GM18873 (cell line): ENCODE data around the gene SELENOI.
"Not testable (repeated sequence)": the region's sequence is repeated elsewhere in the genome, so short reads cannot be mapped to it uniquely, and the experiment has no call there.

ENCODE experiments used
- ATAC-seq: cut with Tn5 transposase; IDR thresholded peaks from one replicate; pipeline ENCODE4 v1.9.1; 2021; ENCODE audit warnings: mild to moderate bottlenecking, moderate library complexity, moderate number of reproducible peaks; ENCODE audit not compliant: unreplicated experiment, low FRiP score

Gene SELENOI

DNA sequence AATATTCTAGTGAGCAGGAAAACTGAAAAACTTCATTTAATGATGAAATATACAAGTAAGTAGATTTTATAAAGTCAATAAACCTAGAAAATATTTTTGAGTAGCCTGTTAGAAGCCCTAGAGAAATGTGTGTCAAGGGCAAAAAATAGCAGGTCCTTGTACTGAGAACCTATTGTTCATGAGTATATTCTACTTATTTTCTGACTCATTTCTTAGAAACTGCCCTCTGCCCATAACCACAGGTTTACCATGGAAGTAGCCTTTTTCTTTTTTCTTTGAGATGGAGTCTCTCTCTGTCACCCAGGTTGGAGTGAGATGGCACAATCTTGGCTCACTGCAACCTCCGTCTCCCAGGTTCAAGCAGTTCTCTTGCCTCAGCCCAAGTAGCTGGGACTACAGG, 19.4 kb upstream of the SELENOI start:
- ATAC-seq: no peak

GRCh38 chr2:26327291-26328272, 18.4 kb upstream of the SELENOI start:
- ATAC-seq: no peak

- ATAC-seq: not testable (repeated sequence)
These were observed 16.9 kb upstream of the SELENOI start for GRCh38 chr2:26329083-26329482.

DNA sequence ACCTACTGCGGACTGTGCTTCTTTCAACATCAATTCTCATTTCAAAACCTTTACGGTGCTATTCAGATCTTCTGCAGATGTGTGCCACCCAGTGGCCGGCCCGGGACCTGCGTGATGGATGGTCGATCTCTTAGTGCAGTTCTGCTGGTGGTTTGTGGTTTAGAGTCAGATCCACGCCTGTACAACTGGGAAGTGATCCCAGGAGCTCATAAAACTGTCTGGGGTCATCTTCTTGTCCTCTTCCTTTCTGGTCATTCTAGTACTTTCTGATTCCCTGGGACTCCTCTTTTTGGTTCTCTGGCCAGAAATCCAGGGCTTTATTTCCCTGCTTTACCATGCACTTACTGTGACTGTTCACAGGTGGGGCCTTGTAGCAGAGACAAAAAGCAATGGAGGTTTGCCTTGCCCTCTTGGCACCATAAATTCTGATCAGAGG, 15.8 kb upstream of the SELENOI start:
- ATAC-seq: no peak

- ATAC-seq: no peak
These were observed 15.3 kb upstream of the SELENOI start for GRCh38 chr2:26330604-26331003.

- not testable (repeated sequence) for ATAC-seq
These were observed 14.6 kb upstream of the SELENOI start for GRCh38 chr2:26331321-26331720.

DNA sequence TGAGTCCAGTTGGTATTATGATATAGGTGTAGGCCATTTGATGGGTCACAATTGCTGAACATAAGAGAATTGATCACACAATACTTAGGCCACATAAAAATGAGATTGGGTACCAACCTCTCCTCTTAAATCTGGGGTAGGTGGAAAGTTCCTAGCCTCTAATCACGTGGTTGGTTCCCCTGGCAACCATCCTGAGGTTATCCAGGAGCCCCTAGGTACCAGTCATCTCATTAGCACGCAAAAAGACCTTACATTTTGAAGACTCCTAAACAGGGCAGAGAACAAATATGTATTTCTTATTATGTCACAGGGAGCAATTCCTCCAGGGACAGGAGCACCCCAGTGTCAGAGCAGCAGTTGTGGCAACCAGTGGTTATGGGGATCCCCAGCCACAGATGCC, 12.7 kb upstream of the SELENOI start:
- no peak for ATAC-seq

DNA sequence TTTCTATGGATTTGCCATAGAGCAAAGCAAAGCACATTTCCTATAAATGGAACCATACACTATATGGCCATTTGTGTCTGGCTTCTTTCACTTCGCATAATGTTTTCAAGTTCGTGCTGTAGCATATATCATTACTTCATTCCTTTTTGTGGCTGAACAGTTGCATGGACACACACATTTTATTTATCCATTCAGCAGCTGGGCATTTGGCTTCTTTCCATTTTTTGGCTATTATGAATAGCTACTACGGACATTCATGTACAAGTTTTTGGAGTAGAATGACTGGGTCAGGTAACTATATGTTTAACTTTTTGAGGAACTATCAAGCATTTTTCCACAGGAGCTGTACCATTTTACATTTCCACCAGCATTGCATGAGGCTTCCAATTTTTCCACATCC, 10.7 kb upstream of the SELENOI start:
- ATAC-seq: no peak

- no peak for ATAC-seq
These were observed 9.2 kb upstream of the SELENOI start for GRCh38 chr2:26336719-26337118.

- ATAC-seq: no peak
These were observed 8.6 kb upstream of the SELENOI start for GRCh38 chr2:26337298-26337697.

GRCh38 chr2:26340831-26341230, 5.1 kb upstream of the SELENOI start:
- no peak for ATAC-seq

- no peak for ATAC-seq
These were observed 1.2 kb upstream of the SELENOI start for GRCh38 chr2:26344581-26345282.

DNA sequence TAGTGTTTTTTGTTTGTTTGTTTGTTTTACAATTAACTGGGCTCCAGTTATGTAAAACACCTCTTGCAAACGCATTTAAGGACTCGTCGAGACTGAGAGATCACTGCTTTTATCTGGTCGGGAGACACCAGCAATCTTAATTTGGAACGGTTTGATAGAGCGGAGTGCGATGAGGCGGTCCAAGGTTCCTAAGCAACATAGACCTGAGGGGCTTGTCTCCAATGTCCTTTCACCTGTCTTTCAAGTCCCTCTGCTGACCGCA, 729 bp upstream of the SELENOI start:
- ATAC-seq: no peak

DNA sequence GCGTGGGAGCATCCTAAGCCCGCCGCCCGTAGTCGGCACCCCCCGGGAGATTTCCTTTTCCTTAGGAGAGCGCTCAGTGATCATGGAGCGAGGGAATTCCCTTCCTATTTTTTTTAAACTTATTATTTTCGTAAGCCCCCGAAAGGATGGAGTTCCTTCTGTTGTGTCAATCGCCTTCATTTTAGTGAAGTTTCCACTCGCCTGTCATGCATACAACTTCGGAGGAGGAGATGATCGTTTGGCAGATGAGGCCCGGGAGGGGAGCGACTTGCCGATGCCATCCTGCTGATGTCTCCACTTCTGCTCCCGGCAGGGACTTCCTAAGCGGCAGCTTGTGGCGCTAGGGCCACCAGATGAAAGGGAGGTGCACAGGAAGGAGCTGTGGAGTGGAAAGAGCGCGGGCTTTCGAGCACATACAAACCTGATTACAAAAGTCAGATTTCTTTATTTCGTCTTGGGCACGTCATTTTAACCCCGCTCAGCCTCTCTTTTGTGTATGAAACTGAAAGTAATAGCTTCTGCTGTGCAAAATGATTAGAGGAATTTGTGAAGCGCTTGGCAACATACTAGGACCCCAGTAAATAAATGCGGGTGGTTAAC, 611 bp downstream of the SELENOI start, which contains the start of gene ADGRF3:
Gene ADGRF3 (minus strand): TSS at position 336 of the 600 bp plus-strand sequence. CDS start 555 bp downstream, outside the sequence.
- ATAC-seq: no peak

GRCh38 chr2:26347286-26347865, 1.4 kb downstream of the SELENOI start:
- ATAC-seq: no peak

DNA sequence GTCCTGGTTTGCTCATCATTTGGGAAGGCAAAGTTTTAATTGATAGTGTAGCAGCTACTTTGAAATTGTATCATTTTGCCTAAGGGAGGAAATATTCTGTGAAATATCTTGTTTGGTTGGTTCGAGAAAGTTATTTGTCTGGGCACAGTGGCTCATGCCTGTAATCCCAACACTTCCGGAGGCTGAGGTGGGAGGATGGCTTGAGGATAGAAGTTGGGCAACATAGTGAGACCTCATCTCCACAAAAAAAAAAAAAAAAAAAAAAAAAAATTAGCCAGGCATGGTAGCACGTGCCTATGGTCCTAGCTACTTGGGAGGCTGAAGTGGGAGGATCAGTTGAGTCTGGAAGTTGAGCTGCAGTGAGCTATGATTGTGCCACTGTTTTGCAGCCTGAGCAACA, 3.7 kb downstream of the SELENOI start:
- no peak for ATAC-seq

- ATAC-seq: no peak
These were observed 5.6 kb downstream of the SELENOI start for GRCh38 chr2:26351375-26352090.

GRCh38 chr2:26352892-26353291, 6.9 kb downstream of the SELENOI start:
- no peak for ATAC-seq

DNA sequence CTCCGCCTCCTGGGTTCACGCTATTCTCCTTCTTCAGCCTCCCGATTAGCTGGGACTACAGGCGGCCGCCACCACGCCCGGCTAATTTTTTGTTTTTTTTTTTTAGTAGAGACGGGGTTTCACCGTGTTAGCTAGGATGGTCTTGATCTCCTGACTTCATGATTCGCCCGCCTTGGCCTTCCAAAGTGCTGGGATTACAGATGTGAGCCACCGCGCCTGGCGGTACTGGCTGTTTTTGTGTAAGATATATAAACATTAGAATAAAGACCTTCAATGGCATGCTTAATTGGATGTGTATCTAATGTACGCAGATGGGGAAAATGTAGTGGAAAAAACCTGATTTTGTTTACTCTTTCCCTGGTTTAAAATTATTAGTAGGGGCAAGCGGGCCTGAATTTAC, 8.5 kb downstream of the SELENOI start:
- not testable (repeated sequence) for ATAC-seq
